ENCODE data around the gene CEACAM16.
A peak's percentile ranks its signal among the peaks of the same experiment; 100 is the strongest.

Gene CEACAM16

GRCh38 chr19:44726465-44726864 lies 27.5 kb downstream of the CEACAM16 start:
- no peak for DNase-seq

- DNase-seq: no peak
These were observed 29.2 kb downstream of the CEACAM16 start for GRCh38 chr19:44728178-44728577.

GRCh38 chr19:44729516-44730033 lies 30.6 kb downstream of the CEACAM16 start:
- no peak for DNase-seq

- no peak for DNase-seq
These were observed 32.1 kb downstream of the CEACAM16 start for GRCh38 chr19:44731081-44731480.

- DNase-seq: no peak
These were observed 32.7 kb downstream of the CEACAM16 start for GRCh38 chr19:44731622-44732021.

- no peak for DNase-seq
These were observed 33.5 kb downstream of the CEACAM16 start for GRCh38 chr19:44732235-44733014.

GRCh38 chr19:44734357-44734756 lies 35.4 kb downstream of the CEACAM16 start:
- DNase-seq: no peak

GRCh38 chr19:44735011-44735410 lies 36.1 kb downstream of the CEACAM16 start:
- no peak for DNase-seq

- no peak for DNase-seq
These were observed 38.5 kb downstream of the CEACAM16 start for GRCh38 chr19:44737238-44738071.

GRCh38 chr19:44738136-44738535 lies 39.2 kb downstream of the CEACAM16 start:
- DNase-seq: no peak

- no peak for DNase-seq
These were observed 39.9 kb downstream of the CEACAM16 start for GRCh38 chr19:44738603-44739558.

GRCh38 chr19:44740351-44740824 lies 41.4 kb downstream of the CEACAM16 start:
- DNase-seq: no peak

GRCh38 chr19:44741258-44741731 lies 42.3 kb downstream of the CEACAM16 start:
- DNase-seq: no peak

- DNase-seq: no peak
These were observed 42.9 kb downstream of the CEACAM16 start for GRCh38 chr19:44741841-44742329.

- DNase-seq: no peak
These were observed 43.5 kb downstream of the CEACAM16 start for GRCh38 chr19:44742330-44743061.

GRCh38 chr19:44744871-44745332 lies 46.0 kb downstream of the CEACAM16 start:
- DNase-seq: no peak

GRCh38 chr19:44745341-44745831 lies 46.4 kb downstream of the CEACAM16 start:
- no peak for DNase-seq

- no peak for DNase-seq
These were observed 47.1 kb downstream of the CEACAM16 start for GRCh38 chr19:44745887-44746600.

- no peak for DNase-seq
These were observed 47.6 kb downstream of the CEACAM16 start for GRCh38 chr19:44746616-44746945.

- peak; percentile 65 for DNase-seq
These were observed 48.2 kb downstream of the CEACAM16 start for GRCh38 chr19:44746946-44747738.
